ENCODE measurements around the gene TMEM174. TPM values are rescaled to one million over a fixed set of nuclear protein-coding genes. Genes with fewer than 3 reads are reported as not detected.
"Not testable (repeated sequence)": the region's sequence is repeated elsewhere in the genome, so short reads cannot be mapped to it uniquely, and the experiment has no call there.

TMEM174 gene
- total RNA-seq, 3 donors from 2014 or later = not detected

GRCh38 chr5:73204332-73204731, 31.3 kb downstream of the TMEM174 start:
- Histone ChIP-seq H3K4me1 (ENCODE audit: low read depth) (peaks cover 17% of the 10 kb centered on the region), H3K36me3 (ENCODE audit: low read depth) (no peaks in the 10 kb centered on the region), H3K4me3 (no peak overlapping the region), H3K9me3 (peaks cover 5% of the 10 kb centered on the region)
- TF ChIP-seq CTCF (IDR thresholded peaks at IDR 0.05) = no peak
- peak; percentile 74 for ATAC-seq
- peak in 1 of 3 donors; percentile 47 for DNase-seq
- intact Hi-C loops (cut with DNase I, micrococcal nuclease) = loop anchor here in 1 of 2 donors (10.0 kb wide), 1 partner anchor 120 kb away; no protein-coding TSS in a partner anchor

GRCh38 chr5:73204733-73205132, 31.7 kb downstream of the TMEM174 start:
- intact Hi-C loops (cut with DNase I, micrococcal nuclease) = loop anchor here in 1 of 2 donors (10.0 kb wide), 1 partner anchor 120 kb away; no protein-coding TSS in a partner anchor

GRCh38 chr5:73205305-73205704, 32.3 kb downstream of the TMEM174 start:
- intact Hi-C loops (cut with DNase I, micrococcal nuclease) = loop anchor here in 1 of 2 donors (10.0 kb wide), 1 partner anchor 121 kb away; no protein-coding TSS in a partner anchor
- peak; percentile 65 for ATAC-seq
- no peaks in the 10 kb centered on the region for H3K36me3 ChIP-seq (ENCODE audit: low read depth)
- peaks cover 17% of the 10 kb centered on the region for H3K4me1 ChIP-seq (ENCODE audit: low read depth)
- no peak overlapping the region for H3K4me3 ChIP-seq
- peak in 2 of 3 donors; percentile 59 to 75 for DNase-seq
- TF ChIP-seq CTCF (IDR thresholded peaks at IDR 0.05) = no peak
- H3K9me3 ChIP-seq = peaks cover 12% of the 10 kb centered on the region

More at GRCh38 chr5:73204733-73205132, 31.7 kb downstream of the TMEM174 start:
- no peak for TF ChIP-seq CTCF (IDR thresholded peaks at IDR 0.05)
- no peak for DNase-seq
- H3K36me3 ChIP-seq (ENCODE audit: low read depth) = no peaks in the 10 kb centered on the region
- peaks cover 17% of the 10 kb centered on the region for H3K4me1 ChIP-seq (ENCODE audit: low read depth)
- H3K9me3 ChIP-seq = peaks cover 8% of the 10 kb centered on the region
- ATAC-seq = no peak
- H3K4me3 ChIP-seq = no peak overlapping the region

DNA sequence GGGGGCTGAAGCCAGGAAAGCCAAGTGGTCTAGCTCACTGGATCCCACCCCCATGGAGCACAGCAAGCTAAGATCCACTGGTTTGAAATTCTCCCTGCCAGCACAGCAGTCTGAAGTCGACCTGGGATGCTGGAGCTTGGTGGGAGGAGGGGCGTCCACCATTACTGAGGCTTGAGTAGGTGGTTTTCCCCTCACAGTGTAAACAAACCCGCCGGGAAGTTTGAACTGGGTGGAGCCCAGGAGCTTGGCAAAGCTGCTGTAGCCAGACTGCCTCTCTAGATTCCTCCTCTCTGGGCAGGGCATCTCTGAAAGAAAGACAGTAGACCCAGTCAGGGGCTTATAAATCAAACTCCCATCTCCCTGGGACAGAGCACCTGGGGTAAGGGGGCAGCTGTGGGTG, 34.2 kb downstream of the TMEM174 start:
- peaks cover 12% of the 10 kb centered on the region for H3K9me3 ChIP-seq
- H3K4me3 ChIP-seq; H3K36me3 ChIP-seq (ENCODE audit: low read depth); ATAC-seq: not testable (repeated sequence)
- DNase-seq = peak in 1 of 3 donors; percentile 65
- intact Hi-C loops (cut with DNase I, micrococcal nuclease) = loop anchor here in 1 of 2 donors (10.0 kb wide), 1 partner anchor 122 kb away; no protein-coding TSS in a partner anchor
- H3K4me1 ChIP-seq (ENCODE audit: low read depth) = peaks cover 15% of the 10 kb centered on the region

GRCh38 chr5:73209075-73209474, 36.1 kb downstream of the TMEM174 start:
- not testable (repeated sequence) for H3K36me3 ChIP-seq (ENCODE audit: low read depth); ATAC-seq; DNase-seq; H3K4me3 ChIP-seq; H3K4me1 ChIP-seq (ENCODE audit: low read depth)
- peaks cover 12% of the 10 kb centered on the region for H3K9me3 ChIP-seq
- intact Hi-C loops (cut with DNase I, micrococcal nuclease) = loop anchor here in 1 of 2 donors (10.0 kb wide), 1 partner anchor 124 kb away; no protein-coding TSS in a partner anchor

DNA sequence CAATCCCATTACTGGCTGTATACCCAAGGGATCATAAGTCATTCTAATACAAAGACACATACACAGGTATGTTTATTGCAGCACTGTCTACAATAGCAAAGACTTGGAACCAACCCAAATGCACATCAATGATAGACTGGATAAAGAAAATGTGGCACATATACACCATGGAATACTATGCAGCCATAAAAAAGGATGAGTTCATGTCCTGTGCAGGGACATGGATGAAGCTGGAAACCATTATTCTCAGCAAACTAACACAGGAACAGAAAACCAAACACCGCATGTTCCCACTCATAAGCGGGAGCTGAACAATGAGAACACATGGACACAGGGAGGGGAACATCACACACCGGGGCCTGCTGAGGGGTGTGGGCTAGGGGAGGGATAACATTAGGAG, 39.7 kb downstream of the TMEM174 start:
- not testable (repeated sequence) for ATAC-seq; H3K4me3 ChIP-seq; H3K4me1 ChIP-seq (ENCODE audit: low read depth); DNase-seq; H3K36me3 ChIP-seq (ENCODE audit: low read depth)
- intact Hi-C loops (cut with DNase I, micrococcal nuclease) = loop anchor here in 1 of 2 donors (10.0 kb wide), 1 partner anchor 82 kb away; no protein-coding TSS in a partner anchor
- H3K9me3 ChIP-seq = peaks cover 12% of the 10 kb centered on the region

DNA sequence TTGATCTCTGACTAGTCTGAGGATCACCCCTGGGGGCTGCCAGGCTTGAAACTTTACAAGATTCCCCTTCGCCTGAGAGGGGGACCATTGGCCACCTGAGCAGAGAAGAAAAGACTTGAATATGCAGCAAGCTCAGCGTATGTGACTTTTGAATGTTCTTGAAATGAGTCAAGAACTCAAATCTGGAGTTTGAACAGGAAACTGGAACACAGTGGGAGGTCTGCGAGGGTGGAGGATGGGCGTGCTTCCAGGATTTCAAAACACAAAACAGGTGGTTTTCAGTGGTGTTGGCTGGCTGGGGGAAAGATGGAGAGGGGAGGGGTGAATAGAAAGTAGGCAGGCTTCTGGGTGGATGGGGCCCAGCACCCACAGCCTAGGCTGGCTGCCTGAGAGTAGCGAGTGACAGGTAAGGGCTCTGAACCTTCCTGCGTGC, 40.6 kb downstream of the TMEM174 start:
- no peaks in the 10 kb centered on the region for H3K36me3 ChIP-seq (ENCODE audit: low read depth)
- TF ChIP-seq CTCF (IDR thresholded peaks at IDR 0.05) = no peak
- ATAC-seq (peak; percentile 58), DNase-seq (peak in 1 of 3 donors; percentile 59)
- H3K4me3 ChIP-seq = no peak overlapping the region
- intact Hi-C loops (cut with DNase I, micrococcal nuclease) = loop anchor here in 1 of 2 donors (10.0 kb wide), 1 partner anchor 81 kb away; no protein-coding TSS in a partner anchor
- no peaks in the 10 kb centered on the region for H3K4me1 ChIP-seq (ENCODE audit: low read depth)
- peaks cover 12% of the 10 kb centered on the region for H3K9me3 ChIP-seq

All from mucosa of descending colon (tissue), 3 donors.